Stimulated activated CD8-positive, alpha-beta memory T cell treated with anti-CD3 and anti-CD28 coated beads, Interleukin-7, amount 100 ng/mL, for 1 hour (primary cell): ENCODE measurements around the gene EDA.

ENCODE experiments used
- DNase-seq, 2 donors: peaks; one replicate each; pipeline ENCODE4 v3.0.0-alpha.2; 2020; ENCODE audit warnings: low read depth in 2 of 2

The EDA gene

GRCh38 chrX:70026112-70026850 is 410.4 kb downstream of the EDA start:
- DNase-seq: no peak

GRCh38 chrX:70026851-70027200 is 410.9 kb downstream of the EDA start:
- DNase-seq: no peak

GRCh38 chrX:70029863-70030262 is 413.9 kb downstream of the EDA start:
- no peak for DNase-seq

GRCh38 chrX:70030301-70030767 is 414.4 kb downstream of the EDA start:
- DNase-seq: peak in 1 of 2 donors; percentile 1

GRCh38 chrX:70032792-70033191 is 416.9 kb downstream of the EDA start:
- DNase-seq: no peak

- no peak for DNase-seq
These were observed 417.6 kb downstream of the EDA start for GRCh38 chrX:70033348-70034051.

GRCh38 chrX:70034646-70035045 is 418.7 kb downstream of the EDA start:
- DNase-seq: no peak

GRCh38 chrX:70038515-70038914 is 422.6 kb downstream of the EDA start:
- no peak for DNase-seq

GRCh38 chrX:70038951-70039350 is 423.0 kb downstream of the EDA start:
- DNase-seq: no peak

GRCh38 chrX:70039758-70040157 is 423.8 kb downstream of the EDA start:
- no peak for DNase-seq

GRCh38 chrX:70041993-70042392 is 426.1 kb downstream of the EDA start:
- DNase-seq: no peak

- no peak for DNase-seq
These were observed 426.8 kb downstream of the EDA start for GRCh38 chrX:70042399-70043371.

GRCh38 chrX:70043685-70044084 is 427.8 kb downstream of the EDA start:
- no peak for DNase-seq

- no peak for DNase-seq
These were observed 428.8 kb downstream of the EDA start for GRCh38 chrX:70044541-70045245.

GRCh38 chrX:70046978-70047377 is 431.1 kb downstream of the EDA start:
- no peak for DNase-seq

- no peak for DNase-seq
These were observed 433.5 kb downstream of the EDA start for GRCh38 chrX:70049406-70049805.

GRCh38 chrX:70049925-70050324 is 434.0 kb downstream of the EDA start, which contains the start of gene AWAT2:
AWAT2 (minus strand) TSS chrX:70049938; CDS start chrX:70049932, 6 bp downstream.
- DNase-seq: no peak

- no peak for DNase-seq
These were observed 437.1 kb downstream of the EDA start for GRCh38 chrX:70052895-70053615.

- DNase-seq: no peak
These were observed 438.5 kb downstream of the EDA start for GRCh38 chrX:70054391-70054790.

- DNase-seq: no peak
These were observed 446.2 kb downstream of the EDA start, which contains the start of gene OTUD6A for GRCh38 chrX:70062076-70062475. OTUD6A (plus strand) TSS chrX:70062457; CDS start chrX:70062525, 68 bp downstream.
